Measurements from ENCODE around the gene SAXO1. TPM values are rescaled to one million over a fixed set of nuclear protein-coding genes. Genes with fewer than 3 reads are reported as not detected.

SAXO1 gene
- total and polyA plus RNA-seq, 2 experiments from 2014 or later = 0.02 TPM; not detected in 1

- H3K9me2 ChIP-seq (ENCODE audit: insufficient read depth) = peaks cover 14% of the 10 kb centered on the region
- TF ChIP-seq EZH2 (IDR thresholded peaks at IDR 0.05; ENCODE audit: low read depth, unreplicated experiment) (no peak), ZNF331 (CRISPR knock-in tag; IDR thresholded peaks at IDR 0.05; ENCODE audit: low read depth) (no peak), POLR2AphosphoS5 (IDR thresholded peaks at IDR 0.05; ENCODE audit: low read depth) (no peak), CTCF (conservative IDR thresholded peaks at IDR 0.05; ENCODE audit: low read depth in 2 of 2) (no peak), ZNF114 (CRISPR knock-in tag; IDR thresholded peaks at IDR 0.05) (no peak), CREB1 (CRISPR knock-in tag; IDR thresholded peaks at IDR 0.05; ENCODE audit: low read depth) (no peak), JUNB (IDR thresholded peaks at IDR 0.05; ENCODE audit: unreplicated experiment) (no peak), STAT1 (IDR thresholded peaks at IDR 0.05; ENCODE audit: unreplicated experiment) (no peak), EZH2phosphoT487 (IDR thresholded peaks at IDR 0.05; ENCODE audit: unreplicated experiment) (no peak), NANOG (IDR thresholded peaks at IDR 0.05; ENCODE audit: borderline replicate concordance) (no peak)
- TF ChIP-seq, protein P1, sequence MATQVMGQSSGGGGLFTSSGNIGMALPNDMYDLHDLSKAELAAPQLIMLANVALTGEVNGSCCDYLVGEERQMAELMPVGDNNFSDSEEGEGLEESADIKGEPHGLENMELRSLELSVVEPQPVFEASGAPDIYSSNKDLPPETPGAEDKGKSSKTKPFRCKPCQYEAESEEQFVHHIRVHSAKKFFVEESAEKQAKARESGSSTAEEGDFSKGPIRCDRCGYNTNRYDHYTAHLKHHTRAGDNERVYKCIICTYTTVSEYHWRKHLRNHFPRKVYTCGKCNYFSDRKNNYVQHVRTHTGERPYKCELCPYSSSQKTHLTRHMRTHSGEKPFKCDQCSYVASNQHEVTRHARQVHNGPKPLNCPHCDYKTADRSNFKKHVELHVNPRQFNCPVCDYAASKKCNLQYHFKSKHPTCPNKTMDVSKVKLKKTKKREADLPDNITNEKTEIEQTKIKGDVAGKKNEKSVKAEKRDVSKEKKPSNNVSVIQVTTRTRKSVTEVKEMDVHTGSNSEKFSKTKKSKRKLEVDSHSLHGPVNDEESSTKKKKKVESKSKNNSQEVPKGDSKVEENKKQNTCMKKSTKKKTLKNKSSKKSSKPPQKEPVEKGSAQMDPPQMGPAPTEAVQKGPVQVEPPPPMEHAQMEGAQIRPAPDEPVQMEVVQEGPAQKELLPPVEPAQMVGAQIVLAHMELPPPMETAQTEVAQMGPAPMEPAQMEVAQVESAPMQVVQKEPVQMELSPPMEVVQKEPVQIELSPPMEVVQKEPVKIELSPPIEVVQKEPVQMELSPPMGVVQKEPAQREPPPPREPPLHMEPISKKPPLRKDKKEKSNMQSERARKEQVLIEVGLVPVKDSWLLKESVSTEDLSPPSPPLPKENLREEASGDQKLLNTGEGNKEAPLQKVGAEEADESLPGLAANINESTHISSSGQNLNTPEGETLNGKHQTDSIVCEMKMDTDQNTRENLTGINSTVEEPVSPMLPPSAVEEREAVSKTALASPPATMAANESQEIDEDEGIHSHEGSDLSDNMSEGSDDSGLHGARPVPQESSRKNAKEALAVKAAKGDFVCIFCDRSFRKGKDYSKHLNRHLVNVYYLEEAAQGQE (IDR thresholded peaks at IDR 0.05; ENCODE audit: unreplicated experiment) = no peak
- TF ChIP-seq, protein P2, sequence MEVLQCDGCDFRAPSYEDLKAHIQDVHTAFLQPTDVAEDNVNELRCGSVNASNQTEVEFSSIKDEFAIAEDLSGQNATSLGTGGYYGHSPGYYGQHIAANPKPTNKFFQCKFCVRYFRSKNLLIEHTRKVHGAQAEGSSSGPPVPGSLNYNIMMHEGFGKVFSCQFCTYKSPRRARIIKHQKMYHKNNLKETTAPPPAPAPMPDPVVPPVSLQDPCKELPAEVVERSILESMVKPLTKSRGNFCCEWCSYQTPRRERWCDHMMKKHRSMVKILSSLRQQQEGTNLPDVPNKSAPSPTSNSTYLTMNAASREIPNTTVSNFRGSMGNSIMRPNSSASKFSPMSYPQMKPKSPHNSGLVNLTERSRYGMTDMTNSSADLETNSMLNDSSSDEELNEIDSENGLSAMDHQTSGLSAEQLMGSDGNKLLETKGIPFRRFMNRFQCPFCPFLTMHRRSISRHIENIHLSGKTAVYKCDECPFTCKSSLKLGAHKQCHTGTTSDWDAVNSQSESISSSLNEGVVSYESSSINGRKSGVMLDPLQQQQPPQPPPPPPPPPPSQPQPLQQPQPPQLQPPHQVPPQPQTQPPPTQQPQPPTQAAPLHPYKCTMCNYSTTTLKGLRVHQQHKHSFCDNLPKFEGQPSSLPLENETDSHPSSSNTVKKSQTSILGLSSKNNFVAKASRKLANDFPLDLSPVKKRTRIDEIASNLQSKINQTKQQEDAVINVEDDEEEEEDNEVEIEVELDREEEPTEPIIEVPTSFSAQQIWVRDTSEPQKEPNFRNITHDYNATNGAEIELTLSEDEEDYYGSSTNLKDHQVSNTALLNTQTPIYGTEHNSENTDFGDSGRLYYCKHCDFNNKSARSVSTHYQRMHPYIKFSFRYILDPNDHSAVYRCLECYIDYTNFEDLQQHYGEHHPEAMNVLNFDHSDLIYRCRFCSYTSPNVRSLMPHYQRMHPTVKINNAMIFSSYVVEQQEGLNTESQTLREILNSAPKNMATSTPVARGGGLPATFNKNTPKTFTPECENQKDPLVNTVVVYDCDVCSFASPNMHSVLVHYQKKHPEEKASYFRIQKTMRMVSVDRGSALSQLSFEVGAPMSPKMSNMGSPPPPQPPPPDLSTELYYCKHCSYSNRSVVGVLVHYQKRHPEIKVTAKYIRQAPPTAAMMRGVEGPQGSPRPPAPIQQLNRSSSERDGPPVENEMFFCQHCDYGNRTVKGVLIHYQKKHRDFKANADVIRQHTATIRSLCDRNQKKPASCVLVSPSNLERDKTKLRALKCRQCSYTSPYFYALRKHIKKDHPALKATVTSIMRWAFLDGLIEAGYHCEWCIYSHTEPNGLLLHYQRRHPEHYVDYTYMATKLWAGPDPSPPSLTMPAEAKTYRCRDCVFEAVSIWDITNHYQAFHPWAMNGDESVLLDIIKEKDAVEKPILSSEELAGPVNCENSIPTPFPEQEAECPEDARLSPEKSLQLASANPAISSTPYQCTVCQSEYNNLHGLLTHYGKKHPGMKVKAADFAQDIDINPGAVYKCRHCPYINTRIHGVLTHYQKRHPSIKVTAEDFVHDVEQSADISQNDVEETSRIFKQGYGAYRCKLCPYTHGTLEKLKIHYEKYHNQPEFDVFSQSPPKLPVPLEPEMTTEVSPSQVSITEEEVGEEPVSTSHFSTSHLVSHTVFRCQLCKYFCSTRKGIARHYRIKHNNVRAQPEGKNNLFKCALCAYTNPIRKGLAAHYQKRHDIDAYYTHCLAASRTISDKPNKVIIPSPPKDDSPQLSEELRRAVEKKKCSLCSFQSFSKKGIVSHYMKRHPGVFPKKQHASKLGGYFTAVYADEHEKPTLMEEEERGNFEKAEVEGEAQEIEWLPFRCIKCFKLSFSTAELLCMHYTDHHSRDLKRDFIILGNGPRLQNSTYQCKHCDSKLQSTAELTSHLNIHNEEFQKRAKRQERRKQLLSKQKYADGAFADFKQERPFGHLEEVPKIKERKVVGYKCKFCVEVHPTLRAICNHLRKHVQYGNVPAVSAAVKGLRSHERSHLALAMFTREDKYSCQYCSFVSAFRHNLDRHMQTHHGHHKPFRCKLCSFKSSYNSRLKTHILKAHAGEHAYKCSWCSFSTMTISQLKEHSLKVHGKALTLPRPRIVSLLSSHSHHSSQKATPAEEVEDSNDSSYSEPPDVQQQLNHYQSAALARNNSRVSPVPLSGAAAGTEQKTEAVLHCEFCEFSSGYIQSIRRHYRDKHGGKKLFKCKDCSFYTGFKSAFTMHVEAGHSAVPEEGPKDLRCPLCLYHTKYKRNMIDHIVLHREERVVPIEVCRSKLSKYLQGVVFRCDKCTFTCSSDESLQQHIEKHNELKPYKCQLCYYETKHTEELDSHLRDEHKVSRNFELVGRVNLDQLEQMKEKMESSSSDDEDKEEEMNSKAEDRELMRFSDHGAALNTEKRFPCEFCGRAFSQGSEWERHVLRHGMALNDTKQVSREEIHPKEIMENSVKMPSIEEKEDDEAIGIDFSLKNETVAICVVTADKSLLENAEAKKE (CRISPR knock-in tag; IDR thresholded peaks at IDR 0.05) = no peak
- TF ChIP-seq, protein P3, sequence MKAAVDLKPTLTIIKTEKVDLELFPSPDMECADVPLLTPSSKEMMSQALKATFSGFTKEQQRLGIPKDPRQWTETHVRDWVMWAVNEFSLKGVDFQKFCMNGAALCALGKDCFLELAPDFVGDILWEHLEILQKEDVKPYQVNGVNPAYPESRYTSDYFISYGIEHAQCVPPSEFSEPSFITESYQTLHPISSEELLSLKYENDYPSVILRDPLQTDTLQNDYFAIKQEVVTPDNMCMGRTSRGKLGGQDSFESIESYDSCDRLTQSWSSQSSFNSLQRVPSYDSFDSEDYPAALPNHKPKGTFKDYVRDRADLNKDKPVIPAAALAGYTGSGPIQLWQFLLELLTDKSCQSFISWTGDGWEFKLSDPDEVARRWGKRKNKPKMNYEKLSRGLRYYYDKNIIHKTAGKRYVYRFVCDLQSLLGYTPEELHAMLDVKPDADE (IDR thresholded peaks at IDR 0.05) = no peak
- no peaks in the 10 kb centered on the region for H3K36me3 Mint-ChIP-seq (ENCODE audit: low read depth)
- no peak overlapping the region for H2AFZ ChIP-seq
- ATAC-seq = peak; percentile 46
- no peak overlapping the region for H3K4me3 Mint-ChIP-seq
- H3F3A ChIP-seq (replicated peaks; ENCODE audit: low read depth) = no peaks in the 10 kb centered on the region
- peaks cover 28% of the 10 kb centered on the region for H3K4me1 Mint-ChIP-seq
- H3K36me3 ChIP-seq (ENCODE audit: insufficient read depth) = no peaks in the 10 kb centered on the region
- no peaks in the 10 kb centered on the region for H3K9me3 Mint-ChIP-seq
- H3K27ac ChIP-seq (ENCODE audit: low read depth) = no peak overlapping the region
- no peak for DNase-seq (ENCODE audit: low spot score)
- no peak overlapping the region for H3K27ac Mint-ChIP-seq
- H4K20me1 ChIP-seq (replicated peaks; ENCODE audit: insufficient read depth) = no peaks in the 10 kb centered on the region
- no peaks in the 10 kb centered on the region for H3K79me2 ChIP-seq (replicated peaks; ENCODE audit: insufficient read depth)
- H3K27me3 Mint-ChIP-seq (ENCODE audit: insufficient read depth, low read depth, poor library complexity) = peaks cover 7% of the 10 kb centered on the region
- H3K27me3 ChIP-seq (ENCODE audit: insufficient read depth) = no peaks in the 10 kb centered on the region
- H3K4me1 ChIP-seq (ENCODE audit: insufficient read depth) = peaks cover 17% of the 10 kb centered on the region
- H3K4me2 ChIP-seq = no peak overlapping the region
- H3K4me3 ChIP-seq = no peak overlapping the region
These were observed 123.6 kb downstream of the SAXO1 start for GRCh38 chr9:18909140-18910018.

All from GM23338 (cell line).